8988T (cell line): Measurements from ENCODE around the gene CDCA7L.
"Not testable (repeated sequence)": the region's sequence is repeated elsewhere in the genome, so short reads cannot be mapped to it uniquely, and the experiment has no call there.

Experiments
- DNase-seq: peaks from one replicate; pipeline ENCODE4 v3.0.0; 2011

CDCA7L gene

GRCh38 chr7:21902240-21902639, 43.5 kb downstream of the CDCA7L start:
- no peak for DNase-seq

GRCh38 chr7:21898265-21898930, 47.3 kb downstream of the CDCA7L start:
- DNase-seq: no peak

GRCh38 chr7:21893401-21893800, 52.3 kb downstream of the CDCA7L start:
- no peak for DNase-seq

- no peak for DNase-seq
Observed at GRCh38 chr7:21891291-21891690, 54.4 kb downstream of the CDCA7L start.

- DNase-seq: no peak
Observed at GRCh38 chr7:21887779-21888178, 57.9 kb downstream of the CDCA7L start.

- no peak for DNase-seq
Observed at GRCh38 chr7:21887353-21887752, 58.3 kb downstream of the CDCA7L start.

GRCh38 chr7:21886396-21886795, 59.3 kb downstream of the CDCA7L start:
- DNase-seq: no peak

- DNase-seq: no peak
Observed at GRCh38 chr7:21884496-21884895, 61.2 kb downstream of the CDCA7L start.

GRCh38 chr7:21883501-21883900, 62.2 kb downstream of the CDCA7L start:
- DNase-seq: not testable (repeated sequence)

GRCh38 chr7:21883069-21883468, 62.6 kb downstream of the CDCA7L start:
- DNase-seq: no peak

- no peak for DNase-seq
Observed at GRCh38 chr7:21869785-21870402, 75.8 kb downstream of the CDCA7L start.

GRCh38 chr7:21868576-21868850, 77.2 kb downstream of the CDCA7L start:
- DNase-seq: no peak

GRCh38 chr7:21867816-21868575, 77.7 kb downstream of the CDCA7L start:
- no peak for DNase-seq

GRCh38 chr7:21867226-21867625, 78.5 kb downstream of the CDCA7L start:
- DNase-seq: no peak

GRCh38 chr7:21866731-21867130, 79.0 kb downstream of the CDCA7L start:
- no peak for DNase-seq

- not testable (repeated sequence) for DNase-seq
Observed at GRCh38 chr7:21865631-21866204, 80.0 kb downstream of the CDCA7L start.

- no peak for DNase-seq
Observed at GRCh38 chr7:21851559-21851967, 94.1 kb downstream of the CDCA7L start.
